GM18519 (cell line): ENCODE results near the gene EDN3.
"Not testable (repeated sequence)": the region's sequence is repeated elsewhere in the genome, so short reads cannot be mapped to it uniquely, and the experiment has no call there.

Experiments used
- ATAC-seq: cut with Tn5 transposase; IDR thresholded peaks from one replicate; pipeline ENCODE4 v1.9.1; 2021; ENCODE audit warnings: mild to moderate bottlenecking, moderate library complexity; ENCODE audit not compliant: unreplicated experiment, low FRiP score

EDN3 gene

DNA sequence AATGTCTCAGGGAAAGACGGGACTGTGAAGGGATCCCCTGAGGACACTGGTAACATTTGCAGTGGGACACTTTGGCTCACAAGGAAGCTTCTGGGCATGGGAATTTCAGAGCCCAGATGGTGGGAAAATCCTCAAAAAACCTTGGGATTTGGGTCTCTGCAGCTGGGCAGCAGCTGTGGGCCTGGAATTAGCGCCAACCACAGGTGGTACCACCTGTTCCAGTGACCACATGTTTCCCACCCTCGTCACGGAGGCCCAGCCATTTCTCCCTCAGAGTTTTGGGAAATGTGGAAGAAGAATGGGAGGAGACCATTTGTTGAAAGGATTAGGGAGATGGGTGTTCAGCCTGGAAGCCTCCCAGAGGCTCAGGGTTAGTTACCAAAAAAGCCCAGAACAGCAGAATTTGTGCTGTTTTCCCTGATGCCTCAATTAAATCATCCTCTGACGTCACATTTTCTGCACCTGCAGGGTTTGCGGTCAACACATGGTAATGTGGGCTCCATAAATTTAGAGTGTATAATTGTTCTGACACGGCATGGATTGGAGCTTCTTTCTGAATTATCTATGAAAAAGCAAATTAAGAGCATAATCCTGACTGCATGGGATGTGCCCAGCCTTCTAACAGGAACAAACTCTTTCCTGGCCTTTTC lies 34.4 kb downstream of the EDN3 start:
- no peak for ATAC-seq

DNA sequence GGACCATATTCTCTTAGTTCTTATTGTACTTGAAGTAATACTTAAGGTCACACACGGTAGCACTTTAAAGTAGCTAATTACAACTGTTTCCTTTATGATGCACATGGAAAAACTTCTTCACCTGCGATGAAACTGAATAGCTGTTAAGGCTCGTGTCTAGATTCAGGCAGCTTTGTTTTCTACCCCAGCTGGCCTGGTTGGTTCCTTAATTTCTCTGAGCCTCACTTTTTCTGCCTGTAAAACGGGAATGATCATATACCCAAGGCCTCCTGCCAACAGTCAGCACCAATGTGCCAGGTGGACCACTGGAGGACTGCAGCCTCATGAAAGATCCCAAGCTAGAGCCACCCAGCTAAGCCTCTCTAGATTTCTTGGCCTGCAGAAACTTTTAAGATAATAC lies 35.0 kb downstream of the EDN3 start:
- no peak for ATAC-seq

- no peak for ATAC-seq
Measured at GRCh38 chr20:59336540-59336939, 36.1 kb downstream of the EDN3 start.

DNA sequence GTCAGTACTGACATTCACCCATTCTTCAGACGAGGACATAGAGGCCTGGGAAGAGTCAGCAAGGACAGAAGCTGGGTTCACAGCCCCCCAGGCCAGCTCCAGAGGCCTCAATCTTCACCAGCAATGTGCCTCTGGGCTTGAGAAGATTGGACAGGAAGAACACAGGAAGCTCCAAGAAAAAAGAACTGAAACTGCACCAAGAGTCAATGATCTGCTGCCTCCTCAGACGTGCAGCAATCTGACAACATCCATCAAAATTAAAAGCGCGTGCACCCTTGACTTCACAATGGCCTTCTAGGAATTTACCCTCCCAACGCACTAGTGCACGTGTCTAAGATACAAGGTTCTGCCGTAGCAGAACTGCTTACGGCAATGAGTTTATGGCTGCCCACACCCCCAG lies 38.0 kb downstream of the EDN3 start:
- ATAC-seq: not testable (repeated sequence)

DNA sequence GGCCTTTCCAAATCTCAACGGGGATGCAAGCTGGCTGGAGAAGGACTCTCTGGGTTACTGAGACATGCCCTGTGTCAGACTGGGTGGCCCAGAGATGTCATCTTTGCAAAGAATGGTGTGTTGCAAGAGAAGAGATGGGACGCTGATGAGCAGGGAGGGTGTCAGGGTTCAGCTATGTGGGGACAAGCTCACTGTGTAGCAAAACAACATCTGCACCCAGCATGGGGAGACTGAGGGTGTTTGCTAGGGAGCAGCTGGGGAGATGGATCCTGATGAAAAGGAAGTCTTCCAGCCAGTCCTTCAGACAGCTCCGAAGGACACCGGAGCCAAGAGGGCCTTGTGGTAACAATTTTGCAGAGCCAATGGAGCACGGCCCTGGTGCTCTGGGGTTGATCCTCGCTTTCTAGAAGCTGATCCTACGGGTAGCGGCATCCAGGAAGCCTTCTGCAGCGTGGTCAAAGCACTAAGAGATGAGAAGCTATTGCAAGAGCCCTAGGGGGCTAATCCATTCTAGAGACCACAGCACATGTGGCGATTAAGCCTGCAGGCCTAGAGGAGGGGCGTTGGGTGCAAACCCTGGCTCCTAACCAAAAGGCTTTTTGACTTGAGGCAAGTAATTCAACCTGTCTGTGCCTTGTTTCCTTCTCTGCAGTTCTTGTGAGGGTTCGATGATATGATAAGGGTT lies 39.9 kb downstream of the EDN3 start:
- ATAC-seq: no peak

GRCh38 chr20:59341285-59342022 lies 41.0 kb downstream of the EDN3 start:
- not testable (repeated sequence) for ATAC-seq

GRCh38 chr20:59342023-59342957 lies 41.9 kb downstream of the EDN3 start:
- ATAC-seq: no peak

- no peak for ATAC-seq
Measured at GRCh38 chr20:59346061-59346460, 45.6 kb downstream of the EDN3 start.

- ATAC-seq: no peak
Measured at GRCh38 chr20:59349277-59349676, 48.9 kb downstream of the EDN3 start.

DNA sequence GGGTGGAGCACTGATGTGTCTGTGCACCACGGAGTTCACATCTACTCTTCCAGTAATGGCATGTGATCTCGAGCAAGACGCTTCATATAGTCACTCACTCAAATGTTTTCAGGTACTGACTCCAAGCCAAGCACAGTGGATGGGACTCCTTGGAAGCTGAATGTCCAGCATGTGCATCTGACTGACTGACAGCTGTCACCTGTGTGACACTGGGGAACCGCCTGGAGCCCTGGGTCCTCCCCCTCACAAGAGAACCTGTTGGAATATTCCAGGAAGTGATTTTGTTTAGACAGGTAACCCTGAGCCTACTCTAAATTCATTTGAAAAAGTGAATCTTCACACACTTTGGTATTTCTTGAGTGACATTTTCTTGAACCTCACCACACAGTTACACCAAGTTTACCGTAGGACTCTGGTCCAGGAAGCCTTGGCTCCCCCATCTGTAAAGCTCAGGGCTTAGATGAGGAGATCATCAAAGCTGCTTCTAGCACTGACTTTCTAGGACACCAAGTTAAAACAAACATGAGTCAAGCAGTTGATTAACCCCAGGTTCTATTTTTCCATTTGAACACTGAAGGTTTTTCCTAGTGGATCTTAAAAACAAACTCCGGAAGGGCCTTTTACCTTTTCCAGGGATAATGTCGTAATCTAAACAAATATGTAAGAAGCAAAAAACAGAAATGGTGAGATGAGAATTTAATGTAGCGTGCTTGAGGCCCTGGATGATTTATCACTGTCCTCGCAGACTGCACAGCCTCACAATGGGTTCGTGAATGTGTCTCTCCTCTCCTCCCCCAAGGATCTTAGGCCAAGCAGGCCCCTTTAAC lies 50.1 kb downstream of the EDN3 start:
- no peak for ATAC-seq

GRCh38 chr20:59351157-59352040 lies 51.0 kb downstream of the EDN3 start:
- no peak for ATAC-seq

DNA sequence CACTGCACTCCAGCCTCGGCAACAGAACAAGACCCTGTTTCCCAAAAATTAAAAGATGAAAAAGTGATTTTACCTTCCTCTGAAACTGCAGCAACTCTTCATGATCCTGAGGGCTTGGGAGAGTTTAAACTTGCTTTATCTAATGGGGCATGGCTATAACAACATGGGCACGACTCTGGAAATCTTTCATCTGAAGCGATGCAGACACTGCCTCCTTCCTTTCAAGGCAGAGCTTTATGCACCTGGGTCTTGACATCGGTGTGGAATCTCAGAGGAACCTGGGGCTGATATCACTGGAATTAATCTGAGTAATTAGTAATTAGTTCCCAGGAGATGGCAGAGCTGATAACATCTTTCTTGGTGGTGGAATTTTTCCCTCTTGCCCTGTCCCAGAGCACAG lies 52.1 kb downstream of the EDN3 start:
- ATAC-seq: no peak

- no peak for ATAC-seq
Measured at GRCh38 chr20:59352990-59353389, 52.6 kb downstream of the EDN3 start.

DNA sequence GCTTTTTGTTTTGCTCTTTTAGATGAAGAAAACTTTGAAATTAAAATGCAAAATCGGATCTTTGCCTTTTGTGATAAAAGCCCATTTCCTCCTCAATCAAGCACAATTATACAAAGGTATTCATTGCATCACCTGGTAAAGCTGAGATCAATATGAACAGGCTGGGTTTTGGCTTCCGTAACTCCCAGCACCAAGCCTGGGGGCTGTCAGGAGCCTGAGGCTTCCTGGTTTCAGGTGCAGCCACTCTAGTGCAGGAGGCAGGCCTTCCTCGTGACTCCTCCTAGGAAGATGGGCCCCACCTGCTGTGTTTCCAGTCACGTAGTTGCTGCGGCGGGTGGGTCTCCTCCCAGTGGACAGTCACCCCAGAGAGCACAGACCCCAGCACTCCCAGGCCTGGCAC lies 54.0 kb downstream of the EDN3 start:
- ATAC-seq: no peak

DNA sequence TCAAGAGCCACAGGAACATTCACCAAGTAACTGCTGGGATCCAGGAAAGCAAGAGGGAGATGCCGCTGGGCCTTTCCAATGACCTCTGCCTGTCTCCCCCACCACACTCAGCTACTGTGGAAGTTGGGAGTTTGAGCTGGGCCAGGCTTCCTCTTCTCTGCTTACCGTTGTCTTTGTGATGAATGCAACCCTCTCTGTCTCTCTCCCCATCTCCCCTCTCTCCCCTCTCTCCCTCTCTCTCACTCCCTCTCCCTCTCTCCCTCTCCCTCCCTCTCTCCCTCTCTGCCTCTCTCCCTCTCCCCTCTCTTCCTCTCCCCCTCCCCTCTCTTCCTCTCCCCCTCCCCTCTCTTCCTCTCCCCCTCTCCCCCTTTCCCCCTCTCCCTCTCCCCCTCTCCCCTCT lies 54.8 kb downstream of the EDN3 start:
- ATAC-seq: no peak

- no peak for ATAC-seq
Measured at GRCh38 chr20:59356662-59357165, 56.3 kb downstream of the EDN3 start.

GRCh38 chr20:59358793-59359192 lies 58.4 kb downstream of the EDN3 start:
- ATAC-seq: not testable (repeated sequence)

DNA sequence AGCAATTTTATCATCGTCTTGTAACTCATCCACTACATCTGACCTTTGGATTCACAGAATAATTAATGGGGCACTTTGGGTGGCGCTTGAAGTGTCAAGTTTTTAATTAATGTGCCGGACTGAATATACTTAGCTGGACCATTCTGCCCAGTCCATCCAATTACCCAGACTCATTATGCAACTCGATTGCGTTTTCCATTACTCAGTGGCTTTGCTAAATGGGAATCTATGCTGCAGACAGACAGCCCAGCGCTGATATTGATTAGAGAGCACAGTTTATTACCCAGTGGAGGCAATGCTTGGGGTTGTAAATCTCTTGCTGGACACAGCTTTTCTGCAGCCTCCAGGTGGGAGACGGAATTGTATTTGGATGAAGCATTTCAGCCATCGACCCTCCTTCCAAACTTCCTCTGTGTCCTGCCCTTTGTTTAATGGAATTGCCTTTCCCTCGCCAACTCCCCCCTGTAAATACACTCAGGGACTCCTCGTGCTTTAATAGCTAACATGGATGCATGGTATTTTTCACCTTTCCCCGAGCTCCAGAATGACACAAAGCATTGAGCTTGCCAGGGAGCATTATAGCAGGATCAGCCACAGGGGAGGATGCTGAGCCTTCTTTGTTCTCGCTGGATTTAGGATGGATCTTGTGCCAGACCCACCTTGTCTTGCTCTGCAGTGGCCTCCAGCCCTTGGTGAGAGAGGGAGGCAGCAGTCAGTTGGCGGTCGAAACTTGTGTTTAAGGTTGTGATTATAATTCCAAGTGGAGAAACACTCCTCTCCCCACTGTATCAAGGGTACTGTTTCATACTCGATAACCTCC lies 59.7 kb downstream of the EDN3 start:
- no peak for ATAC-seq
